HuH-7.5 (cell line): ENCODE results near the gene PACS1.

Source experiments
- DNase-seq: peaks from one replicate; pipeline ENCODE4 v3.0.0; 2011; ENCODE audit warnings: low spot score

PACS1 gene

DNA sequence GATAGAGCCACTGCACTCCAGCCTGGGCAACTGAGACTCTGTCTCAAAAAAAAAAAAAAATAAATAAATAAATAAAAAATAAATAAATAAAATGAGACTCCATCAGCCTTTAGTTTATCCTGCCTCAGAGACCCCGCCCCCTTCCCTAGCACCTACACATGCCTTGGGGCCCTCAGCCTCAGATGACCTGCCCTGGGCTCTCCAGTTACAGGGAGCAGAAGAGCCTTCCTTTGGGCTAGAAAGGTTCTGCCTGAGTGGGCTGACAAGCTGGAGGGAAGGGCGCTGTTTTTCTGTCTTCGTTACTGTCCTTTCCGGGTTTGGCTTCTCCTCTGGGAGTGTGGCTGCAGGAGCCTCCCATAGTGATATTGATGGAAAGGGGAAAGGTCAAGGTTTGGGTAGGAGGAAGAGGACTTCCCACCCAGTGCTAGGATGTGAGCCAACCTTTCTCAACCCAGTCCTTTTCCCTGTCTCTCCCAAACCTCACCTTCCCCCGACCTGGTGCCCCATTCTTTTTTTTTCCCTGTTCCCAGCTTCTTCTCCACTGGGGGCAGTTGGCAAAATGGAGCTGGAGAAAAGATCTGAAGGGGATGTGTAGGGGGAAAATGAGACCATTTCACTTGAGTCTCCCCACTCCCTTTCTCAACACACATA, 19.4 kb upstream of the PACS1 start:
- DNase-seq: no peak

DNA sequence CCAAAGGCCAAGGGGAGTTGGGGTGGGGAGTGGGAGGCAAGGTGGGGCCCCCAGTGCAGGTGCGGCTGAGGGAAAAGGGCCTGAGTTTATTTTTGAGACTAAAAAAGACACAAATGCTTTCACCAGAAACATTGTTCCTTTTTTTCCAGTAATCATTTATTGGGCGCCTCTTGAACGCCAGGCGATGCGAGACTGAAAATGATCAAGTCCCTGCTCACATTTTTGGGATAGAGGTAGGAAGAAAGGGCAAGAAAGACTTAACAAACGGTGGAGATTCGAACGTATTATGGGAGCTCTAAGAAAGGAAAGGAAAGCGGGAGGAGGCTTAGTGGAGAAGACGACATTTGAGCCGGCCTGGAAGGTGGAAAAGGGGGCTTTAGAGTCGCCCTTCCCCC, 18.7 kb upstream of the PACS1 start:
- no peak for DNase-seq

DNA sequence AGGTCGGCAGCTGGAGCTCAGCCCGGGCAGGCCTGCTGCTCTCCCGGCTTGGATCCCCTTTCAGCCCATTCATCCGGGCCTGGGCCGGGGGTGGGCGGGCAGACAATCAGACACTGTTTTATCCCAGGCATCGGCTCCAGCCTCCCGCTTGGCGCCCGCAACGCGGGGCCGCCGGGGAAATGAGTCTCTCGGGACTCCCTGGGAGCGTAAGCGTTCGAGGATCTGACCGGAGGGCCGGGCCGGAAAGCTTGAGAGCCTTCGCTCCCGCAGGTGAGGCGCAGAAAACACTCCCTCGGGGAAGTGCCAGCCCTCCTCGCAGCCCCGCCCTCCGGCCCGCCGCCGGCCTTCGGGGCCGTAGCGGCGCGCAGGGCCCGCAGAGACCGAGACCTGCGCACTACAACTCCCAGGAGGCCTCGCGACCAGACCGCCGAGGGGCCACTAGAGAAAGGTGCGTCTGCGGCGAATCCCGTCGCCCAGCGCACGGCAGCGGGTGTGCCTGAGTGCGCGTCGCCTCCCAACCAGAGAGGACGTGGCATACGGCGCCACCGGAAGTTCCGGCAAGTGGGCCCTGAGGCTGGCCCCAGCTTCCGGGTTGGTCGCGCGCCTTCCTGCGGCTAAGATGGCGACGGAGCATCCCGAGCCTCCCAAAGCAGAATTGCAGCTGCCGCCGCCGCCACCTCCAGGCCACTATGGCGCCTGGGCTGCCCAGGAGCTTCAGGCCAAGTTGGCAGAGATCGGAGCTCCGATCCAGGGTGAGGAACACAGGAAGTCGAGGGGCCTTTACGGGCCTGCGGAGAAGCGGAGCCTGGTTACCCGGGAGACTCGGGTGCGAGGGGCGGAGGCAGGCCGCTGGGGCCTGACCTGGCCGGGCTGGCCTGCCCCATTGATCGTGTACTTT, 18.1 kb upstream of the PACS1 start, which contains the start of gene SF3B2:
Gene SF3B2, plus strand, starts transcription at position 599 of the 898 bp plus-strand sequence. Its CDS starts 21 bp downstream, at position 620.
- DNase-seq: peak; percentile 93

DNA sequence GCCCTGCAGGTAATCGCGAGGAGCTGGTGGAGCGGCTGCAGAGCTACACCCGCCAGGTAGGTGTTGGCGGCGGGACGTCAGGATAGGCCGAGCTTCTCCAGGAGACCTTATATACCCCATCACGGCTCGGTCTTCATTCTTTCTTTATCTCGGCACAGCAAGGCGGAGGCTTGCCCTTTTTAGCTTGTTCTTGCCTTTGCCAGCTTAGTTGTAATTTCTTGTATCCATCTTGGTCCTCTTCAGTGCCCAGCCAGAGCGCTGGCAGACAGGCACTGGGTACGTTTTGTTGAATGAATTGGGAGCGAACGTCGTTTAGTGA, 17.4 kb upstream of the PACS1 start:
- no peak for DNase-seq

DNA sequence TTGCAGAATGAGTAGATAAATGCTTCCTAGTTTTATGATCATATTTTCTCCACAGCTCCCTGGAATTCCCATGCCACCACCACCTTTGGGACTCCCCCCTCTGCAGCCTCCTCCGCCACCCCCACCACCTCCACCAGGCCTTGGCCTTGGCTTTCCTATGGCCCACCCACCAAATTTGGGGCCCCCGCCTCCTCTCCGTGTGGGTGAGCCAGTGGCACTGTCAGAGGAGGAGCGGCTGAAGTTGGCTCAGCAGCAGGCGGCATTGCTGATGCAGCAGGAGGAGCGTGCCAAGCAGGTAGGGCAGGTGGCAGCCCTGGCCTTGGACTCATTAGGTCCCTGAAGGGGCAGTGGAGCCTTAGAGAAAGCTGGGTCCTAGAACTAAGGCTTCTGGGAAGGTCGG, 15.1 kb upstream of the PACS1 start:
- DNase-seq: no peak

DNA sequence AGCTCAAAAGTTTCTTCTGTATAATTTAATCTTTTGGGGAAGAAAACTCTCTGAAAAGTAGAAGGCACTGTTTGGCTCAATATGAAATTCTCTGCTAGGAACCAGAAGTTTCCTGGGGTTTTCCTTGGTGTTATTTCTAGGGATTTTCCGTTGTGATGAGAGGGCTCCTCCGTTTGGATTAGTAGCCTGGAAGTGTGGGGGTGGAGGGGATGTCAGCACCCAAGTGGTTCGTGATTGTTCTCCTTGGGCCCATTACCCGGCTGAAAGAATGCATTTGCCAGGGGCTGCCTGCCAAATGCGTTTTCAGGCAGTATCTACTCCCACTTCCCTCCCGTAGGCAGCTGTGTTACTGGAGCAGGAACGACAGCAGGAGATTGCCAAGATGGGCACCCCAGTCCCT, 13.6 kb upstream of the PACS1 start:
- no peak for DNase-seq

DNA sequence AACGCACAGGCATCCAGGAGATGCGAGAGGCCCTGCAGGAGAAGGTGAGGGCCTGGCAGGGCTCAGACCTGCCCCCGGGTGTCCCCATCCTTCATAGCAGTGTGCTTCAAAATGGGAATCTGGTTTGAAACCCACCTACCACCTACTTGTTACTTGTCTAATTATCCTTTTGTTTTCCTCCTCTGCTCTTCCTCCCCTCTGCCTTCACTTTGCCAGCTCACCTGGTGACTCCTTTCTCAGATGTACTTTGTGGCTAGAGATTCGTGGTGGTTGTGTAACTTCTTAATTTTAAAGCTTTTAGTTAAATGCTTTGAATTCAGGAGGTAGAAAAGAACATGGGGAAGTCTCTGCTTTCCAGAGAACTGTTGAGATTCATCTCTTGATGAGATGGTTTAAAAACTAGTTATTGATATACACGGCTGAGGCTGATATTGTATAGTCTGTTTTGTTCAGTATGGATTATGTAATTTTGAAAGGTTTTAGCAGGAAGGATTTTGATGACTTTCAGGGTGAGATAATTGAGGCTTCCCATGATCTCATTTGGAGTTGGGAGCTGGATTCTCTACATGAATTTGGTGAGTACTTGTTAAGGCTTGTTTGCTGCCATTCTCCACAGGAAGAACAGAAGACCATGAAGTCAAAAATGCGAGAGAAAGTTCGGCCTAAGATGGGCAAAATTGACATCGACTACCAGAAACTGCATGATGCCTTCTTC, 9.9 kb upstream of the PACS1 start:
- DNase-seq: no peak

DNA sequence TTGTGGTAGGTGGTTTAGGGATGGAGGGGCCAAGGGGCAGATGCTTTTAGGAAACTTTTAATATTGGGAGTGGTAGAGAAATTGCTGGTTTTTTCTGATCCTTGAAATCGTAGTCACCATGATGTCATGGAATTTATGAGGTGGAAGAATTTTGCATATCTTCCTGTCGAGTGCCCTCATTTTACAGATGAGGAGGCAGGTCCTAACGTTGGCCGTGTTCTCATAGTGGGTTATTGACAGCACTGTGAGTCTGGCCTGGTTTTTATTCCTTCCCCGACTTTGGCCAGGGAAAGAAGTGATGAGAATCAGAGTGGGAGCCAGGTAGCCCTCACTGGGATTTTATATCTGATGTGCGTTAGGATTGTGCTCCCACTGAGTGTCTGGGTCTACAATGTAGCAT, 8.8 kb upstream of the PACS1 start:
- no peak for DNase-seq

DNA sequence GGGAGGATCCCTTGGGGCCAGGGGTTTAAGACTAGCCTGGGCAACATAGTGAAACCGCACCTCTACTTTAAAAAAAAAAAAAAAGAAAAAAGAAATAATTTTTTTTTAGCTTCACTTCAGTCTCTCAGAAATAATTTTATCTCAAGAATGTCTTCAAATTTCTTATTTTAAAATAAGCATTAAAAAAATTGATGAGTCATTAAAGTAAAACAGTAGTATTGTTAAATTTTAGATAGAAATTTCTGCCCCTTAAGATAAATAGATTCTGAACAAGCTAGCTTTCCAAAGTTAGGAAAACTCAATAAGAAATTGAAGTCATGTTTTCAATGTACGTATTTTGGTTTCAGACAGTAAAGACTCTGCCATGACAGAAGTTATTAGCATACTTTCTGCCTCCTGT, 7.7 kb upstream of the PACS1 start:
- no peak for DNase-seq

DNA sequence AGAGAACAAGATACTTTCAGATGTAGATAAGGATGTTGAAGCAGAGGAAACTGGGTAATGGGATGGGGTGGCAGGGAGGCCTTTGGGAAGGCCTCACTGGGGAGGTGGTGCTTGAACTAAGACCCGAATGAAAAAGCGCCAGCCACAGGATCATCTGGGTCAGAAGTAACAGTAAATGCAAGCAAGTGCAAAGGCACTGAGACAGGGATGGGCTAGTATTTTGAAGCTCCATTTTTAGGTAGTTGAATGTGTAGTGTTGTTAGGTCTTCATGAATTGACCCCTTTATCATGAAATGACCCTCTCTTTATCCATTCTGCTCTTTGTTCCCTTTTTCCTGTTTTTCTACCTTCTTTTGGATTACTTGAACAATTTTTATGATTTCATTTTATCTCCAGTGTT, 6.2 kb upstream of the PACS1 start:
- DNase-seq: no peak

DNA sequence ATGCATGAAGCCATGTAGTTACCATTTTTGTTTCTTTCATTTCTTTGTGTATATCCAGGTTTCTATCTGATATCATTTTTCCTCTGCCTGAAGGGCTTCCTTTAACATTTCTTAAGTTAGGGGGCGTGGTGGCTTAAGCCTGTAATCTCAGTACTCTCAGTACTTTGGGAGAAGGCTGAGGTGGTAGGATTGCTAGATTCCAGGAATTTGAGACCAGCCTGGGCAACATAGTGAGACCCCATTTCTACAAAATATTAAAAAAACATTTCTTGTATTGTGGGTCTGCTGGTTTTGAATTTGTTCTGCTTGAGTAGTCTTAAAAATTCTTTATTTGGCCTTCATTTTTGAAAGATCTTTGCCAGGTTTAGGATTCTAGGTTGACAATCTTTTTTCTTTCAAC, 5.5 kb upstream of the PACS1 start:
- DNase-seq: no peak

DNA sequence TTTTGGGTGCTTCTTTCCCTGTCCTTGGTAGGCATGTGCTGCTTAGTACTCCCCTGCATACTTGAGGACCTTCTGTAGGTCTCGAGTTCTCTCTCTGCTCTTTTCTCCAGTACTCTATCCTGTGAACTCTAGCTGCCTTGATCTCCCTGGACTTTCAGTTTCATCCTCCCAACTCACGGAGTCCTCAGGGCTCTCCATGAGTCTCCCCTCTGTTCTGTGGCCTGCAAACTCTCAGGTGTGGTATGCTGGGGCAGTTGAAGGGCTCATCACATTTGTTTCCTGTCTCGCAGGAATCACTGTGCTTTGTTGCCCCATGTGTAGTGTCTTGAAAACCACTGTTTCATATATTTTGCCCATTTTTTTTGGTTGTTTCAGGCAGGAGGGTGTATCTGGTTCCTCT, 3.3 kb upstream of the PACS1 start:
- DNase-seq: no peak

DNA sequence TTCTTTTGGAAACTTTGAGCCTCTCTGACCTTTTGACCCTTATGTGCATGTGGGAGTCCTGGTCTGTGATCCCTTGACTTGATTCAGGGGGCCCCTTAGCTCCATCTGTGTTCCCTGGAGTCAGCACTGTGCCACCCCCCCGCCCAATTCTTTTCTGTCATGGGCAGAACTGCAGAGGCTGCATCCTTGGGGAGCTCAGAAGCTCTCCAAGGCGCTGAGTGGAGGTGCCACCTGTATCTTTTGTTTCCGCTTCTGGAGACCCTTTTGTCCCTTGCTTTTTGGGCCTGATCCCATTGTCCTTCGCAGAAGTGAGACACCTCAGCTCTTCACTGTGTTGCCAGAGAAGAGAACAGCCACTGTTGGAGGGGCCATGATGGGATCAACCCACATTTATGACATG, 2.4 kb upstream of the PACS1 start:
- DNase-seq: no peak

DNA sequence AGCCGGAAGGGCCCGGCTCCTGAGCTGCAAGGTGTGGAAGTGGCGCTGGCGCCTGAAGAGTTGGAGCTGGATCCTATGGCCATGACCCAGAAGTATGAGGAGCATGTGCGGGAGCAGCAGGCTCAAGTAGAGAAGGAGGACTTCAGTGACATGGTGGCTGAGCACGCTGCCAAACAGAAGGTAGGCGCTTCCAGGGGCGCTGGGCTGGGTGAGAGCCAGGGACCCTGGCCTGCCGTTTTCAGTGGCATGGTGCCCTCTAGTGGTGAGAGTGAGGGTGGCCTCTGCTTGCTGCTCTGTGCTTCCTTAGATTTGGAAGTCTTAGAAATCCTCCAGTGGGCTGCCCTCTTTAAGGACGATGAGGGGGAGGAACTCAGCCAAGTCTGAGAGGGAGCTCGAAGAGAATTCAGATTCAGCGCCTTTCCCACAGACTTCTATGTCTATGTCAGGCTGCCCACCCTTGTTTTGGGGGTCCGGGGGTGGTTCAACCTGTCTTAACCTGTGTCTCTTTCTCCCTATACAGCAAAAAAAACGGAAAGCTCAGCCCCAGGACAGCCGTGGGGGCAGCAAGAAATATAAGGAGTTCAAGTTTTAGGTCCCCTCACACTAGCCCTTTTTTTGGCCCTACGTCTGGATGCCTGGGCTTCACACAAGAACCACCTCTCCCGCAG, 1.8 kb upstream of the PACS1 start:
- DNase-seq: peak; percentile 81

DNA sequence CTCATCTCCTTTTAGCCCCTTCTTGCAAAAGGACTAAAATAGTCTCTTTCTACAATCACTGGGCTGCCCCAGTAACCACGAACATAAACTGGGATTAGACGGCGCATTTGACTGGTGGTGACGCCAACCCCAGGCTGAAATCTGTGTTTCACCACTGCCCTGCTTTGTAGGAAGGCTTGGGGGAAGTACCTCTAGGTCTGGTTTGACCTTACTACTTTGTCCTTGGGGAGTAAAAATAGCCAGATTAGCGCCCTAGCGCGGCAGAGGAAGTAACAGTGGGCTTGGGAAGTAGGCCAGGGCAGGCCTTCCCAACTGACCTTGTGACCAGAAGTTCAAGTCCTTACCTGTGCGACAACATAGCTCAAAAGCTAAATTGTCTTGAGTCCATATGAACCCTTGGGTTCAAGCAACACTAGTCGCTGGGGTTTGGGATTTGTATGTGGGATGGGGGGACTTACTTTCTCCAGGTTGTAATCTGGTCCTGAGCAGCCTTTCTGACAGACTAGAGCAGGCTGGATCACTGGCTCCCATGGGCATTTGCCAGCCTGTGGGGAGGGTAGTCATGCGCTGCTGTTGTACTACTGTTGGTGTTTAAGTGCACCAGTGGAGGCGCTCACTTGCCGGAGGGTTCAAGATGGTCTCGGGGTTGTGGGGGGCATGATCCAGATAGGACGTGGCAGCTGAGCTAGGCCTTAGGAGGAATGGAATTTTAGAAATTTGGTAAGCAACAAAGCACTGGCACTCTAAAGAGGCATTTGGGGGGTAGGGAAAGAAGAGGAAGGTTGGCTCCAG, 953 bp upstream of the PACS1 start:
- DNase-seq: no peak

DNA sequence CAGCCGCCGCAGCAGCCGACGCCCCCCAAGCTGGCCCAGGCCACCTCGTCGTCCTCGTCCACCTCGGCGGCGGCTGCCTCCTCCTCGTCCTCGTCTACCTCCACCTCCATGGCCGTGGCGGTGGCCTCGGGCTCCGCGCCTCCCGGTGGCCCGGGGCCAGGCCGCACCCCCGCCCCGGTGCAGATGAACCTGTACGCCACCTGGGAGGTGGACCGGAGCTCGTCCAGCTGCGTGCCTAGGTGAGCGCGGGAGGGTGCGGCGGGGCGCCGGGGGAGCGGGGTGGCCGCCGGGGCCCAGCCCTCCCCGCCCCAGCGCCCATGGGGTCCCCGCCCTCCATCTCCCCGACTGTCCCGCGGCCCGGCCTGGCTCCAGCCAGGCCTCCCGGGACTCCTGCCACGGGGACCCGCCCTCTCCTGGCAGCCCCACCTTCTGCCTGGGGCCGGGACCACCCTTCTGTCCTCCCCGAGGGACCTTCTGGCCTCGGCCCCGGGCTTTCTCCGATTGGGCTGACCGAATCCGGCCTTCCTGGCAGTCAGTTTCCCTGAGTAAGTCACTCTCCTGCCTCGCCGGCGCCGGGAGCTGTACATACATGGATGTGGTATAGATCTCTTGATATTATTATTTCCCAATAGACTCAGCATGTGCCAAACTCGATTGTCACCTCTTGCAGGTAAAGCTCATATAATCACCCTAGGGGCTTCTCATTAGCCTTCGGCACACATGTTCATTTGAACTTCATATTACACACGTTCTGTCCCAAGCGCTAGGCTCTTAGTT, 720 bp downstream of the PACS1 start:
- no peak for DNase-seq

DNA sequence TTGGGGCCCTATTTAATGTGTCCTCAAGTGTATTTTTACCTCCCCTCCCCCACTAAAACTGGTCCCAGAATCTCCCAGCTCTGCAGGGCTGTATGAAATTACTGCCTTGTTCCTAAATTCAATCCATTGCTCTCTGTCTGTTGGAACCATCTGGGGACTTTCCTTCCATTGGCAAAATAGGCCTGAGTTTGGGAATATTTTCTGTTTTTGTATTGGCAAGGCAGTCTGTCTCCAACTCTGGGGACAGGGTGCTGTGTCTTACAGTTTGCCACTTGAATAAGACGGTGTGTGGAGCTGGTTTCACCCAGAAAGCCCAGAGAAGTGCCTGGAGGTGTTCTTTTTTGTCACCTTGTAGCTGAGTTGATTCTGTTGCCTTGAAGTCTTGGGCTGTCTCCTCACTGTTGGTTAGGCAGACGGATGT, 1.3 kb downstream of the PACS1 start:
- DNase-seq: no peak

DNA sequence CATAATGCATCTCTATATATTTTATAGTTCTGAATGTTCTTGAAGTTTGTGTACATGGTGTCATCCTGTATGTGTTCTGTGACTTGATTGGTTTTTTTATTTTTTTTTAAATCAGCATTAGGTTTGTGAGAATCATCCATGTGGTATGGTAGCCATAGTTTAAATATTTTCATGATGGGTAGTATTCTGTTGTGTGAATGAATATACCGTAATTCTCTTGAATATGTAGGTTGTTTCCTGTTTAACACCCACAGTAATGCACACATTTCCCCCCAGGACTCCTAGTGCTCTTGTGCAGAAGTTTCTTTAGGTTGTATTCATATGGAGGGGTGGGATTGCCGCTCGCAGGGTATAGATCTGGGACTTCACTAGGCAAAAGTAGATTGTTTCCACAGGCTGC, 2.0 kb downstream of the PACS1 start:
- DNase-seq: no peak

DNA sequence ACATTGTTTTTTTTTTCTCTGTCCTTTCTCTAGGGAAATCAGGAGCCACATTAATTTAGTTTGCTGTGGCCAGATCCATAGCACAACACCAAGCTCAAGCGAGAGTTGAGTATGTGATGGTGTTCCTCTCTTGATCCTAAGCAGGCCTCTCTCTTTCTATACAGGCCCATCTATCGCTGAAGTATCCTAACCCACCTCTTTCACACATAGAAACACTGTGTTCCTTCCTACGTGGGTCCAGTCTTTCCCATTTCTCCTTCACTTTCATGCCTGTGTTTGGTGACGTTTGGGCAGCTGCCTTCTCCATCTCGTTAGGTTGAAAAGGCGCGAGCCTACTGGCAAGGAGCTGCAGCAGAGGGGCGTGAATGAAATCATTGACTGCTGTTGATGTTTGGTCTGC, 2.4 kb downstream of the PACS1 start:
- DNase-seq: no peak

DNA sequence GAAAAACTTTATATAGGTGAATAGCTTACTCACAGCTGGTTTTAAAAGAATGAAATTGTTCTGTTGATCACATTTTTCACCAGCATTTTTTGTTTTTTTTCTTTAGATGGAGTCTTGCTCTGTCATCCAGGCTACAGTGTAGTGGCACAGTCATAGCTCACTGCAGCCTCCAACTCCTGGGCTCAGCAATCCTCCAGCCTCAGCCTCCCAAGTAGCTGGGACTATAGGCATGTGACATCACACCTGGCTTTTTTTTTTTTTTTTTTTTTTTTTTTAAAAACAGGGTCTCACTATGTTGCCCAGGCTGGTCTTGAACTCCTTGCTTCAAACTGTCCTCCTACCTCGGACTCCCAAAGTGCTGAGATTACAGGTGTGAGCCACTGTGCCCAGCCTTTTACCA, 3.6 kb downstream of the PACS1 start:
- no peak for DNase-seq

DNA sequence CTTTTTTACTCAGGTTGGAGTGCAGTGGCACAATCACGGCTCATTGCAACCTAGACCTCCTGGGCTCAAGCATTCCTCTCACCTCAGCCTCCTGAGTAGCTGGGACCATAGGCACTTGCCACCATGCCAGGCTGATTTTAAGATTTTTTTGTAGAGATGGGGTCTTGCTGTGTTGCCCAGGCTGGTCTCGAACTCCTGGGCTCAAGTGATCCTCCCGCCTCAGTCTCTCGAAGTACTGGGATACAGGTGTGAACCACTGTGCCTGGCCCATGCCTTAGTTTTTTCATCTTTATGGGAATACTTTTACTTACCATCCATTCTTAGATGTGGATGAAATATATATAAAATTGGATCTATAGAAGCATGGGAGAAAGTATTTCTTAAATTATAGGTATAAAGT, 5.2 kb downstream of the PACS1 start:
- DNase-seq: no peak
